Measurements from ENCODE around the gene MORN4. TPM values are rescaled to one million over a fixed set of nuclear protein-coding genes. Genes with fewer than 3 reads are reported as not detected.

Gene MORN4
- total and polyA plus RNA-seq, 9 of the 15 experiments (the other 6 are each of a cell fraction or from before 2014, with no cell fraction given) = 8.3 to 23.9 (median 11.7) TPM

DNA sequence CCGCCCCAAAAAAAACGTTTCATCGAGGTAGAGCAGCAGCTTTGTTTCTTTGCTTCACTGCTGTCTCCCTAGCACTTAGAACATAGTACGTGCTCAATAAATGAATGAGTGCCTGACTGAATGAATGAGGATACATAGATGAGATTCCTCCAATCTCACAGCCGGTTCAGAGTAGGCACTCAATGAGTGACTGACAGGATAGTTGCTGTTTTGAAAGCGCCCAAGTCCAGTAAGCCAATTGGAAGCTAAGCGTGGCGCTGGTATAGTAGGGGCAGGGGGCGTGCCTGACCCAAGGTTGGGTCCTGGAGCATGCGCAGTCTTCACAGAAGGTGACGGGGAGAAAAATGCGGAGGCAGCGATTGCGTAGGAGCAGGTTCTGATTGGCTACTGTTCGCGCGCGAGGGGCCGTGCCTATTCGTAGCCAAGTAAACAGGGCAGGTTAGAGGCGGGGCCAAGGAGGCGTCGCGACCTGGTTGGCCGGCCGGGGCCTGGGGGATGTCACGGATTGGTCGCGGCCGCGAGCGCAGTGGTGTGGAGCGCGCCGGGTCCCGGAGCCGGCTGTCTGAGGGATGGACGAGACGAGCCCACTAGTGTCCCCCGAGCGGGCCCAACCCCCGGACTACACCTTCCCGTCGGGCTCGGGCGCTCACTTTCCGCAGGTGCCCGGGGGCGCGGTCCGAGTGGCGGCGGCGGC is 7.0 kb upstream of the MORN4 start, which contains the start of gene PI4K2A (continued):
- no peak for TF ChIP-seq ATF1 (CRISPR knock-in tag; IDR thresholded peaks at IDR 0.05)
- TF ChIP-seq ATF1 (tag; IDR thresholded peaks at IDR 0.05) = peak; percentile 87
- TF ChIP-seq ZNF584 (CRISPR knock-in tag; IDR thresholded peaks at IDR 0.05; ENCODE audit: low read depth) = no peak
- no peak for TF ChIP-seq RHOXF2B (CRISPR knock-in tag; conservative IDR thresholded peaks at IDR 0.05)
- peak; percentile 98 to 99 for TF ChIP-seq FOXK2 (conservative IDR thresholded peaks at IDR 0.05 in 1 of 2, IDR thresholded peaks at IDR 0.05 in 1 of 2; ENCODE audit: low read depth in 2 of 2)
- no peak for TF ChIP-seq U2AF2 (optimal IDR thresholded peaks at IDR 0.05; ENCODE audit: low read depth, low read length)
- TF ChIP-seq HDGF (IDR thresholded peaks at IDR 0.05) = 0 out of 2 replicates have a peak, but pooled peaks have one; percentile 77
- peak; percentile 53 for TF ChIP-seq NFE2 (IDR thresholded peaks at IDR 0.05; ENCODE audit: low read depth)
- TF ChIP-seq RCOR1 (IDR thresholded peaks at IDR 0.05; ENCODE audit: borderline replicate concordance in 1 of 2, low read depth in 2 of 2, low read length in 2 of 2) = peak in 1 of 2 experiments; percentile 36; a peak in 2 of 4 replicates
- TF ChIP-seq KDM5B (IDR thresholded peaks at IDR 0.05; ENCODE audit: insufficient replicate concordance, low read depth, low read length) = peak; percentile 35
- TF ChIP-seq EP400 (IDR thresholded peaks at IDR 0.05) = 0 out of 2 replicates have a peak, but pooled peaks have one; percentile 20
- peak; percentile 84 for TF ChIP-seq ATF7 (IDR thresholded peaks at IDR 0.05)
- no peak for TF ChIP-seq ZNF384 (IDR thresholded peaks at IDR 0.05; ENCODE audit: low read depth, low read length)
- no peak for TF ChIP-seq ZNF398 (CRISPR knock-in tag; IDR thresholded peaks at IDR 0.05)
- TF ChIP-seq MEIS2 (IDR thresholded peaks at IDR 0.05; ENCODE audit: partially characterized antibody) = peak; percentile 87
- TF ChIP-seq FOXA3 (CRISPR knock-in tag; conservative IDR thresholded peaks at IDR 0.05 in 1 of 2, IDR thresholded peaks at IDR 0.05 in 1 of 2) = peak; percentile 60 to 96
- TF ChIP-seq MYNN (IDR thresholded peaks at IDR 0.05) = no peak
- TF ChIP-seq MYNN (CRISPR knock-in tag; IDR thresholded peaks at IDR 0.05) = no peak
- TF ChIP-seq KDM1A (IDR thresholded peaks at IDR 0.05) = peak; percentile 67 to 84
- TF ChIP-seq, protein P1, sequence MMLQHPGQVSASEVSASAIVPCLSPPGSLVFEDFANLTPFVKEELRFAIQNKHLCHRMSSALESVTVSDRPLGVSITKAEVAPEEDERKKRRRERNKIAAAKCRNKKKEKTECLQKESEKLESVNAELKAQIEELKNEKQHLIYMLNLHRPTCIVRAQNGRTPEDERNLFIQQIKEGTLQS (IDR thresholded peaks at IDR 0.05) = peak; percentile 20; the same call in 1 of the 2 replicates
- TF ChIP-seq, protein P1 (CRISPR knock-in tag; conservative IDR thresholded peaks at IDR 0.05) = no peak
- peak; percentile 96 for TF ChIP-seq ZNF24 (IDR thresholded peaks at IDR 0.05)
- no peak for TF ChIP-seq RBM34 (IDR thresholded peaks at IDR 0.05; ENCODE audit: borderline replicate concordance, insufficient read depth, low read length)
- no peak for TF ChIP-seq CCAR2 (IDR thresholded peaks at IDR 0.05; ENCODE audit: low read depth, low read length)
- TF ChIP-seq, protein P2, sequence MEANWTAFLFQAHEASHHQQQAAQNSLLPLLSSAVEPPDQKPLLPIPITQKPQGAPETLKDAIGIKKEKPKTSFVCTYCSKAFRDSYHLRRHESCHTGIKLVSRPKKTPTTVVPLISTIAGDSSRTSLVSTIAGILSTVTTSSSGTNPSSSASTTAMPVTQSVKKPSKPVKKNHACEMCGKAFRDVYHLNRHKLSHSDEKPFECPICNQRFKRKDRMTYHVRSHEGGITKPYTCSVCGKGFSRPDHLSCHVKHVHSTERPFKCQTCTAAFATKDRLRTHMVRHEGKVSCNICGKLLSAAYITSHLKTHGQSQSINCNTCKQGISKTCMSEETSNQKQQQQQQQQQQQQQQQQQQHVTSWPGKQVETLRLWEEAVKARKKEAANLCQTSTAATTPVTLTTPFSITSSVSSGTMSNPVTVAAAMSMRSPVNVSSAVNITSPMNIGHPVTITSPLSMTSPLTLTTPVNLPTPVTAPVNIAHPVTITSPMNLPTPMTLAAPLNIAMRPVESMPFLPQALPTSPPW (CRISPR knock-in tag; IDR thresholded peaks at IDR 0.05) = 0 out of 2 replicates have a peak, but pooled peaks have one; percentile 6
- peak; percentile 78 for TF ChIP-seq MAFK (IDR thresholded peaks at IDR 0.05; ENCODE audit: low read length)
- TF ChIP-seq NR2C1 (IDR thresholded peaks at IDR 0.05) = peak; percentile 84
- TF ChIP-seq NR2C1 (tag; IDR thresholded peaks at IDR 0.05) = peak; percentile 78
